Measurements from ENCODE around the gene DYNC1H1.

- TF ChIP-seq CTCF (IDR thresholded peaks at IDR 0.05 in 4 of 5, conservative IDR thresholded peaks at IDR 0.05 in 1 of 5), result no peak
- no peak for TF ChIP-seq POLR2A (IDR thresholded peaks at IDR 0.05)
Measured at GRCh38 chr14:102020058-102020971, 55.9 kb downstream of the DYNC1H1 start.
